ENCODE data around the gene YWHAQ. TPM values are rescaled to one million over a fixed set of nuclear protein-coding genes. Genes with fewer than 3 reads are reported as not detected.

The YWHAQ gene
- total RNA-seq, 1 donor from 2014 or later = 408 TPM

GRCh38 chr2:9555297-9556120 is 75.3 kb downstream of the YWHAQ start, which contains the start of gene ADAM17:
Gene ADAM17 (minus strand): TSS chr2:9555830. CDS start chr2:9555605, 225 bp downstream.
- H2AFZ ChIP-seq (ENCODE audit: low read depth, low read length) = peak within 1 kb of the TSS; percentile 59
- H3K9ac ChIP-seq (ENCODE audit: low read length) = peak within 1 kb of the TSS; percentile 95
- H3K4me2 ChIP-seq (ENCODE audit: low read length) = peak within 1 kb of the TSS; percentile 96
- DNase-seq (ENCODE audit: low read depth) (peak; percentile 92), FAIRE-seq (no peak)
- no peaks in the 10 kb centered on the region for H3K27me3 Mint-ChIP-seq (ENCODE audit: low read depth, unreplicated experiment)
- H3K4me1 ChIP-seq (ENCODE audit: insufficient read depth, low read length) = peaks cover 22% of the 10 kb centered on the region
- H3K36me3 Mint-ChIP-seq (ENCODE audit: low read depth, unreplicated experiment) = peaks cover 3% of the 10 kb centered on the region
- H3K9me3 ChIP-seq (ENCODE audit: insufficient read depth, low read depth, low read length) = no peaks in the 10 kb centered on the region
- H3K9me3 Mint-ChIP-seq (ENCODE audit: unreplicated experiment) = no peaks in the 10 kb centered on the region
- no peaks in the 10 kb centered on the region for H3K27me3 ChIP-seq (ENCODE audit: insufficient read depth, low read length)
- H3K4me3 Mint-ChIP-seq (ENCODE audit: unreplicated experiment) = peak within 1 kb of the TSS; percentile 100
- H3K27ac ChIP-seq (ENCODE audit: low read depth, low read length) = peak within 1 kb of the TSS; percentile 96
- H3K4me3 ChIP-seq (ENCODE audit: insufficient read depth, low read depth, low read length) = peak within 1 kb of the TSS; percentile 90
- H3K79me2 ChIP-seq (ENCODE audit: insufficient read depth, low read length) = peaks cover 64% of the 10 kb centered on the region
- H3K36me3 ChIP-seq (ENCODE audit: insufficient read depth, low read length) = no peaks in the 10 kb centered on the region
- peak within 1 kb of the TSS; percentile 94 for H3K27ac Mint-ChIP-seq (ENCODE audit: unreplicated experiment)
- H3K4me1 Mint-ChIP-seq (ENCODE audit: low read depth, unreplicated experiment) = peaks cover 25% of the 10 kb centered on the region
- no peak for TF ChIP-seq EZH2 (IDR thresholded peaks at IDR 0.05; ENCODE audit: insufficient read depth, low read length)
- TF ChIP-seq, protein P1, sequence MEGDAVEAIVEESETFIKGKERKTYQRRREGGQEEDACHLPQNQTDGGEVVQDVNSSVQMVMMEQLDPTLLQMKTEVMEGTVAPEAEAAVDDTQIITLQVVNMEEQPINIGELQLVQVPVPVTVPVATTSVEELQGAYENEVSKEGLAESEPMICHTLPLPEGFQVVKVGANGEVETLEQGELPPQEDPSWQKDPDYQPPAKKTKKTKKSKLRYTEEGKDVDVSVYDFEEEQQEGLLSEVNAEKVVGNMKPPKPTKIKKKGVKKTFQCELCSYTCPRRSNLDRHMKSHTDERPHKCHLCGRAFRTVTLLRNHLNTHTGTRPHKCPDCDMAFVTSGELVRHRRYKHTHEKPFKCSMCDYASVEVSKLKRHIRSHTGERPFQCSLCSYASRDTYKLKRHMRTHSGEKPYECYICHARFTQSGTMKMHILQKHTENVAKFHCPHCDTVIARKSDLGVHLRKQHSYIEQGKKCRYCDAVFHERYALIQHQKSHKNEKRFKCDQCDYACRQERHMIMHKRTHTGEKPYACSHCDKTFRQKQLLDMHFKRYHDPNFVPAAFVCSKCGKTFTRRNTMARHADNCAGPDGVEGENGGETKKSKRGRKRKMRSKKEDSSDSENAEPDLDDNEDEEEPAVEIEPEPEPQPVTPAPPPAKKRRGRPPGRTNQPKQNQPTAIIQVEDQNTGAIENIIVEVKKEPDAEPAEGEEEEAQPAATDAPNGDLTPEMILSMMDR (IDR thresholded peaks at IDR 0.05; ENCODE audit: insufficient read depth, low read depth, low read length) = no peak
- H4K20me1 ChIP-seq (ENCODE audit: insufficient read depth, low read length) = peaks cover 34% of the 10 kb centered on the region

GRCh38 chr2:9554921-9555296 is 75.9 kb downstream of the YWHAQ start:
- Mint-ChIP-seq H3K27me3 (ENCODE audit: low read depth, unreplicated experiment) (no peaks in the 10 kb centered on the region), H3K27ac (ENCODE audit: unreplicated experiment) (peak overlapping the region; percentile 94), H3K36me3 (ENCODE audit: low read depth, unreplicated experiment) (peaks cover 2% of the 10 kb centered on the region), H3K4me1 (ENCODE audit: low read depth, unreplicated experiment) (peaks cover 25% of the 10 kb centered on the region), H3K9me3 (ENCODE audit: unreplicated experiment) (no peaks in the 10 kb centered on the region), H3K4me3 (ENCODE audit: unreplicated experiment) (peak overlapping the region; percentile 100)
- FAIRE-seq = no peak
- Histone ChIP-seq H3K27me3 (ENCODE audit: insufficient read depth, low read length) (no peaks in the 10 kb centered on the region), H3K9ac (ENCODE audit: low read length) (peak overlapping the region; percentile 95), H3K9me3 (ENCODE audit: insufficient read depth, low read depth, low read length) (no peaks in the 10 kb centered on the region), H3K4me2 (ENCODE audit: low read length) (peak overlapping the region; percentile 96), H3K79me2 (ENCODE audit: insufficient read depth, low read length) (peaks cover 70% of the 10 kb centered on the region), H3K4me1 (ENCODE audit: insufficient read depth, low read length) (peaks cover 22% of the 10 kb centered on the region), H3K4me3 (ENCODE audit: insufficient read depth, low read depth, low read length) (peak overlapping the region; percentile 90), H4K20me1 (ENCODE audit: insufficient read depth, low read length) (peaks cover 40% of the 10 kb centered on the region), H2AFZ (ENCODE audit: low read depth, low read length) (peak overlapping the region; percentile 57), H3K36me3 (ENCODE audit: insufficient read depth, low read length) (no peaks in the 10 kb centered on the region), H3K27ac (ENCODE audit: low read depth, low read length) (peak overlapping the region; percentile 91)
- peak; percentile 80 for DNase-seq (ENCODE audit: low read depth)
- no peak for TF ChIP-seq EZH2 (IDR thresholded peaks at IDR 0.05; ENCODE audit: insufficient read depth, low read length)
- TF ChIP-seq, protein P1 (IDR thresholded peaks at IDR 0.05; ENCODE audit: insufficient read depth, low read depth, low read length) = no peak

Data from astrocyte (in vitro differentiated cells and primary cell).